Thyroid gland (tissue), 4 donors: ENCODE measurements around the gene FEM1A.

Experiments used
- CTCF ChIP-seq, 6 experiments: fragments of 200-600 bp in 3 of 6; fragments of 450-650 bp in 3 of 6; sonication (generic) in 3 of 6; IDR thresholded peaks; one replicate each; pipeline ENCODE4 v1.5.1; 2016 to 2019; ENCODE audit warnings: antibody characterized with exemption in 6 of 6, mild to moderate bottlenecking in 2 of 6, inconsistent platforms in 1 of 6, moderate library complexity in 1 of 6
- POLR2A ChIP-seq, 2 donors: fragments of 450-650 bp; IDR thresholded peaks; one replicate each; pipeline ENCODE4 v1.6.1; 2017; ENCODE audit warnings: antibody characterized with exemption in 2 of 2, mild to moderate bottlenecking in 2 of 2, moderate library complexity in 1 of 2

DNA sequence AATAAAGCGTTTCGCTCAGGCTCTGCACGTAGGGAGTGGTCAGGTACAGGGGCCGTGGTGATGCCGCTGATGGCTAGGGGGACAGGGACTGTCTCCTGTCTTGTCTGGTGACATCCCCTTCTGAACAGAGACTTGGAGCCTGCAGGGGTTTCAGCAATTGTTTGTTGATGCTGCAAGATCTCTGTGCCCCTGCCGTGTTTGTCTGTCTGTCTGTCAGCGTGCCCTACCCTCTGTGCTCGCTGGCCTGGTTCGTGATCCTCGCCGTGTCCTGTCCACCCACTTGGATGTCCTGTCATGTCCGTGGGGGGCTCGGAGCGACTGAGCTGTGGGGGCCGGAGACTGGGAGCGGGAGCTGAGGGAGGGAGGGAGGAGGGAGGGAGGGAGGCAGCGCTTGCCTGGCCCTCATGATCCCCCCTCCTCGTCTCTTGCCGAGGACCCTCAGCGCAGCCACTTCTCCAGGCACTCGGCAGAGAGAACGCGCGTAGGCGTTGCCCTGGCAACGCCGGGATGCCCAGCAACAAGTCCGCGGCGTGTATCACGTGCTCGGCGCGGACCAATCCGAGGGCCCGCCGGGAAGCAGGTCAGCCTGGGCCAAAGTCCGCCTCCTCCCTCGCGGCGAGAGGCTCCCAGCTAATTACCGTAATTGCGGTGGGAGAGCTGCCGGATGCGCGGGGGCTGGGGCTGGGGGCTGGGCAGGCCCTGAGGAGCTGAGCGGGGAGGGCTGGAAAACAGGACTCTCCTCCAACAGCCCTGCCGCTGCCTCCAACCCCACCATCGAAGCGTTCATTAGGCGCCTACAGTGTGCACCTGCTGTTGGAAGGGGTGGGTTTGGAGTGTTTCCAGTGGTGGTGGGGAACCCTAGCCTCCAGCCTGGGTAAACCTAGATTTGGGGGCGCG is 31.9 kb upstream of the FEM1A start:
- TF ChIP-seq CTCF (IDR thresholded peaks at IDR 0.05) (no peak), POLR2A (IDR thresholded peaks at IDR 0.05) (no peak)
